Activated CD4-positive, alpha-beta T cell treated with anti-CD3 and anti-CD28 coated beads, Interleukin-2, amount 50 U/mL, for 24 hours (primary cell): ENCODE results near the gene DCN.
"Not testable (repeated sequence)": the region's sequence is repeated elsewhere in the genome, so short reads cannot be mapped to it uniquely, and the experiment has no call there.

ENCODE experiments used
- DNase-seq, 2 donors: peaks; one replicate each; pipeline ENCODE4 v3.0.0-alpha.2; 2020; ENCODE audit warnings: low read depth in 1 of 2, low spot score in 1 of 2

Gene DCN

DNA sequence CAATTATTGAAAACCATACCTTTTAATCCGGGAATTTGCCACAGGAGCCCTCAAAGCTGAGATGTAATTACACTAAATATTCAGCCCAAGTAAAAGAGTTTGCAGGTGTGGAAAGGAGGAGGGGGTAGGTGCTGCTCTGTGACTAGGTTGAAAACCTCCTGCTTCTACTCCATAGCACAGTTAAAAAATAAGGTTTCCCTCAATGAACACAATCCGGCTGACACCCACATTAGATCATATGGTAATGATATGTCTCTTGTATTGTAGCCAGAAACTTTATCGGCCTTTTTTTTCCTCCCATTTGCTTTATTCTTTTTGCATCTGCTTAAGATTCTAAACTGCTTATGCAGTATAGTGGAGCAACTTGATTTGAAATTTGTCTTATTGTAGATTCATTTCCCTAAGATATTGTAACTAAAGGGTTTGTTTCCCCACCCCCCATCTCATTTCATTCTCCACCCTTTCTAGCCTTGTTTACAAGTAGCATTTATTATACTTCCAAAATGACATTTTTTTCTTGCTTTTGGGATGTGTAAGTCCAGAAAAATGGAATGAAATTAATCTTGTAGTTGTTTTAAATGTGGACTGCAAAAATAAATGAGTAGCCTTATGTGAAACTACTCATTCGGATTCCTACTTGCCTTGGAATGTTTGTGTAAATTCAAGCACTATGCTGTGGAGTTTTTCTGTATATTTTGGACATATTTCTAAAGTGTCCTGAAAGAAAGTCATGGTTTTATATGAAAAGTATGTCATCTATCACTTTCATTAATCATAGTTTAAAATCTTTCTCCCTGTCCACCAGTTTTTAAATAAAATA is at the start of gene DCN:
Gene DCN (minus strand): TSS at position 182 of the 820 bp plus-strand sequence. CDS start 4,265 bp downstream, outside the sequence.
- no peak for DNase-seq

DNA sequence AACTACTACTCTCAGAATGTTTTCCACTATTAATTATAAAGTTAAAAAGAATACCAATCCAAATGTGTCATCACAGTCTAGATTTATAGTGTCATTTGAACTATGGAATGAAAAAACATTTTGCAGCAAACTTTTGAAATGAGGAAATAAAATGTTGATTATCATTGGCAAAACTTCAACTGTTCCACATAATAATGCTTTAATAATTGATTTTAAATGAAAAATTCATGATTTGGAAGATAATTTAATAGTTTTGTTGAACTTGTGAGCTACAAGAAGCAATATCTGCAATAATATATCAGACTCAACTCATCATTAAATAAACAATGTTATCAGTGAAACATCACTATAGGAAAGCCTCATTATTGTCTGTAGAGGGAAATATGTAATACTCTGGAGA is 48.2 kb upstream of the DCN start:
- no peak for DNase-seq

GRCh38 chr12:91226951-91227350 is 44.3 kb upstream of the DCN start:
- no peak for DNase-seq

DNA sequence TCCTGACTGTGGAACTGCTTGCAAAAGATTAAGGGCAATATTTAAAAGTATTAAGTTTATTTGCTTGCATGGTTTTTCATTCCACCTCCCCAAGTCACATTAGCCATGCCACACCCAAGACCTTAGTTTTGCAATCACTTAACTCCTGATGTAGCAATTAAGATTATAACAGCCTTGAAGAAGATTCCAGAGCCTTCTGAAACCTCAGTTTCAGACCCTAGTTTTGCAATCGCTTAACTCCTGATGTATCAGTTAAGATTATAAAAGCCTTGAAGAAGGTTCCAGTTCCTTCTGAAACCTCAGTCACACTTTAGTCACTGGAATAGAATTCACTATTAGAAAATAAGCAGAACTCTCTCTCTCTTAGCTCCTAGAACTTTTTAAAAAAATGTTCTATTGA is 42.7 kb upstream of the DCN start:
- no peak for DNase-seq

DNA sequence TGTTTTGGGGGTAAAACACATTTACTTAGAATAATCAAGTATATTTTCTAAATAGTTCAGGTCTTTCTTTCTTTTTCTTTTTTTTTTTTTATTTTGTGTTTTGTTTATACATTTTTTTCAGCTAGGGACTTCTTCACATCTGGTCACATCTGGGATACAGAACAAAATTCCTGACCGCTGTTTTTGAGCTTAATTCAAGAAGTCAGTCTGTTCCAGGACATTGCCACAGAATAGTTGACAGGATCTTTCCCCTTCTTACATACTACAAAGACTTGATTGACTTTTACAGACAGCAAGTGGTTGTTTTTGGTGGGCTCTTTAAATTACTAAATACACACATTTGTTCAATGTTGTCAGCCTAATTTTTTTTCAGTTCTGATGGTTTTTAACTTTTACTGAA is 41.8 kb upstream of the DCN start:
- DNase-seq = no peak

DNA sequence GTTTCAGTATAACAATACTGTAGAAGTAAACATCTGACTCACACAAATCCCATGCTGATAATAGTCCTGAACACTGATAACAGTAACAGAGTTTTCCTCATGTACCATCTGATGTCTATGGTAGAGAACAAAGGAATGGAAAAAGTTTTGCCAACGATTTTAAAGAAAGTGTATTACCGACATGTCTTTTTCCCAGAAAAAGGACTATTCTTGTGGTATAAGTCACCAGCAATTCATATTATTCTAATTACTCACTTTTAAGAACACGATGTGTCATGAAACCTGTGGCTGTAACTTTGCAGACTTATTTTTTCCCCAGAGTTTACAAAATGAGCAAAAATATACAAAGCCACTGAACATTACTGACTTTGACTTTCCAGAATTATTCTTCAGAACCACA is 40.1 kb upstream of the DCN start:
- DNase-seq = no peak

- no peak for DNase-seq
Observed at GRCh38 chr12:91219919-91220318, 37.3 kb upstream of the DCN start.

DNA sequence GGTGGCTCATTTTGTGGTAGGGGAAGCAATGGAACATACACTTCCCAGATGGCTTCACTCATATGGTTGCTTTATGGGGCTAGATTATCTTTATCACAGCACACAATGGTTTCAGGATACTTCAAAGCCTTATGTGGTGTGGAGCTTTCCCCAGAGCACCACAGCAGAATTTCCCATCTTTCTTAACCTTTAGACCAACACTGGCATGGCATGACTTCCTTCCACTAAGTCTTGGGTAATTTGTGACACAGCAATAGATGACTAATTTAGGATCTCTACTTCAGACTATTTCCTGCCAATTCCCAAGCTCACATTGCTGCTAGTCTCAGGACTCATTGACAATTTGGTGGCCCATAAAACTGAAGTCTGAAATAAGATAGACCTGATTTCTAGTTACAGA is 36.9 kb upstream of the DCN start:
- DNase-seq = no peak

GRCh38 chr12:91216871-91217270 is 34.3 kb upstream of the DCN start:
- DNase-seq = no peak

- no peak for DNase-seq
Observed at GRCh38 chr12:91215940-91216454, 33.4 kb upstream of the DCN start.

- DNase-seq = no peak
Observed at GRCh38 chr12:91211866-91212265, 29.2 kb upstream of the DCN start.

DNA sequence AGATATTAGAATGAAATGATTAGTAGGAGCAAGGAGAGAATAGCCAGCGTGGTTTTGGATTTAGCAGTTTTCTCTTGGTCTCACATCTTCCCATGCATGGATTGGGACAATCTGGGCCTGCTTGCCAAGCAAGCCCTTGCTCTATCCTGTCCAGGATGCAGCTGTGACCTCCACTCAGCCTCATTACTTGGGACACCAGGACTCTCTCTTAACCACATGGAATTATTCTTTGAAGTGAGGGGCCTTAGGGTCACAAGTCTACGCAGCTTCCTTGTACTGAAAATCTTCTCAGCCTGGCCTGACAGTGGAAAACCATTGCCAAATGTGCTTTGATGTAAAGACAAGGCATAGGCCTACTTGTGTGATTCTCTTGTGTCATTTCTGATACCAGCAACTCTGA is 28.0 kb upstream of the DCN start:
- DNase-seq = no peak

GRCh38 chr12:91210144-91210543 is 27.5 kb upstream of the DCN start:
- DNase-seq = no peak

GRCh38 chr12:91207301-91207700 is 24.7 kb upstream of the DCN start:
- DNase-seq = not testable (repeated sequence)

DNA sequence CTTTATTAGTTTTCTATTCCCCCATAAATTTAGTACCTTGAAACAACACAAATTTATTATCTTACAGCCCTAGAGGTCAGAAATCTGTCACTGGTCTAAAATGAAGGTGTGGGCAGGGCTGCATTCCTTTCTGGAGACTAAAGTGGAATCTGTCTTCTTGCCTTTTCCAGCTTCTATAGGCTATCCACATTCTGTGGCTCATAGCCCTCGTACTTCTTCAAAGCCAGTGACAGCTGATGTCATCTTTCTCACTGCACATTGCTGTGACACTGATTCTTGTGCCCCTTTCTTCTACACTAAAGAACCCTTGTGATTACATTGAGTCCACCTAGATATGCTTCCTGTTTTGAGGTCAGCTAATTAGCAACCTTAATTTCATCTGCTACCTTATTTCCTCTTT is 23.2 kb upstream of the DCN start:
- no peak for DNase-seq

GRCh38 chr12:91204421-91204820 is 21.8 kb upstream of the DCN start:
- DNase-seq = no peak

GRCh38 chr12:91203610-91204009 is 21.0 kb upstream of the DCN start:
- DNase-seq = no peak

DNA sequence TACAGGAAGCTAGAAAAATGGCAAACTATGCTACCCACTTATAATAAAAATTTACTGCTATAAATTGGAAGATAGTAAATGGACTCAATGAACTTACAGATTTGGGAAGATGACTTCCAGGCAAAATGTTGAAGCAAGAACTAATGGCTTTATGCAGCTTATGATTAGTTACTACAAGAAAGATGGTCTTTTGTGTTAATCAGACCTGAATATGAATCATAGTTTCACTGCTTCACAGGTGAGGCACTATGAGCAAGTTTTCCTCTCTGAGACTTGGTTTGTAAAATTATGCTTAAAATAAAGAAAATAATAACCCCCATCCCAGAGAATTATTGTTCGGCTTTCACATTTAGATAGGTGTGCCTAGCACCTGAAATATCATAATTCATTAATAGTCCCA is 19.8 kb upstream of the DCN start:
- DNase-seq = no peak

- no peak for DNase-seq
Observed at GRCh38 chr12:91196436-91196835, 13.8 kb upstream of the DCN start.

DNA sequence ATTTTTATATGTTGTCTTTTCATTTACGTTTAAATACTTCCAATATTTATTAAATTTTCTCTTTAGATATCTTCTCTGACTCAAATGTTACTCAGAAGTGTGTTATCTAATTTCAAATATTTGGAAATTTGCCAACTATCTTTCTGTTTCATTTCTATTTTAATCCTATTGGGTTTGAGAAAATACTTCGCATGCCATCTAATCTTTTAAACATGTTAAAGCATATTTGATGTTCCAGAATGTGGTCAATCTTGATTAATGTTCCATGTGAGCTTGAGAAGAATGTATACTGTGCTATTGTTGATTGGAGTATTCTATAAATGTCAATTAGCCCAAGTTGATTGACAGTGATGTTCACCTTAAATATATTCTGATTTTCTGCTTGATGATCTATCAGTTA is 11.9 kb upstream of the DCN start:
- no peak for DNase-seq

DNA sequence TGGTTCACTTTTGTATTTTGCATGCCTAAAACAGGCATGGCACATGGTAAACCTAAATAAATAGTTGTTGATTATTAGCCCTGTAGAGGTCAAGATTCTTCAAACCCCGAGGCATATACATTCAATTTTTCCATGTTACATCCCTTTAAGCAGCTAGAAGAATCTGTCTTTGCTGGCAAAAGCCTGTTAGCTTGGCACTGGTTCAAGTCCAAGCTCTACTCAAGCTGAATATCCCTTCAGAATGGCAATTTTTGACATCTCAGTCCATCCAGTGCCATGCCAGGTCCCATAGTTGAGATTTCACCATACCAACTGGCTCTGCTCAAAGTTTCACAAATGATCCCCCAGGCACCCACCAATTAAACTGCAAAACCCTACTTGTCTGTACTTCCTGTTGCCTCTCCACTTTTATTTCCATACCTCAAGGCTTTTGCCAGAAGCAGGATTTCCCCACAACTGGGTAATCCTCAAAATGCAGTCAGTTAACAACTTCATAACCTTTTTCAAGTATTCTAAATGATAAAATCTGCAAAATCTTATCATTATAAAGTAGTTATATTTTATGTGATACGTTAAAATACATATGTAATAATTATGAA is 9.0 kb upstream of the DCN start:
- DNase-seq = no peak

- DNase-seq = no peak
Observed at GRCh38 chr12:91189516-91189915, 6.9 kb upstream of the DCN start.

GRCh38 chr12:91188778-91189177 is 6.2 kb upstream of the DCN start:
- no peak for DNase-seq
